ENCODE measurements around the gene GIMAP8. TPM values are rescaled to one million over a fixed set of nuclear protein-coding genes. Genes with fewer than 3 reads are reported as not detected.

Gene GIMAP8
- total RNA-seq, 2 donors from 2014 or later: not detected

DNA sequence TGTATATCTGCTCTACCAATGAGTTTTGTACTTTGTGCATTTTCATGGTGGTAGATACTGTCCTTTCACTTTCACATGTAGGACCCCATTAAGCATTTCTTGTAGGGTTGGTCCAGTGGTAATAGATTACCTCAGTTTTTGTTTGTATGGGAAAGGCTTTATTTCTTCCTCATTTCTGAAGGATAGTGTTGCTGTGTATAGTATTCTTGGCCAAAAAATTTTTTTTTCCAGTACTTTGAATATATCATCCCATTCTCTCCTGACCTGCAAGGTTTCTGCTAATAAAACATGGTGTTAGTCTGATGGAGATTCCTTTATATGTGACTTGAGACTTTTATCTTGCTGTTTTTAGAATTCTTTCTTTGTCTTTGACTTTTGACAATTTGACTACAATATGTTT is 12.0 kb downstream of the GIMAP8 start:
- TF ChIP-seq, protein P1, sequence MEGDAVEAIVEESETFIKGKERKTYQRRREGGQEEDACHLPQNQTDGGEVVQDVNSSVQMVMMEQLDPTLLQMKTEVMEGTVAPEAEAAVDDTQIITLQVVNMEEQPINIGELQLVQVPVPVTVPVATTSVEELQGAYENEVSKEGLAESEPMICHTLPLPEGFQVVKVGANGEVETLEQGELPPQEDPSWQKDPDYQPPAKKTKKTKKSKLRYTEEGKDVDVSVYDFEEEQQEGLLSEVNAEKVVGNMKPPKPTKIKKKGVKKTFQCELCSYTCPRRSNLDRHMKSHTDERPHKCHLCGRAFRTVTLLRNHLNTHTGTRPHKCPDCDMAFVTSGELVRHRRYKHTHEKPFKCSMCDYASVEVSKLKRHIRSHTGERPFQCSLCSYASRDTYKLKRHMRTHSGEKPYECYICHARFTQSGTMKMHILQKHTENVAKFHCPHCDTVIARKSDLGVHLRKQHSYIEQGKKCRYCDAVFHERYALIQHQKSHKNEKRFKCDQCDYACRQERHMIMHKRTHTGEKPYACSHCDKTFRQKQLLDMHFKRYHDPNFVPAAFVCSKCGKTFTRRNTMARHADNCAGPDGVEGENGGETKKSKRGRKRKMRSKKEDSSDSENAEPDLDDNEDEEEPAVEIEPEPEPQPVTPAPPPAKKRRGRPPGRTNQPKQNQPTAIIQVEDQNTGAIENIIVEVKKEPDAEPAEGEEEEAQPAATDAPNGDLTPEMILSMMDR (conservative IDR thresholded peaks at IDR 0.05): no peak
- peaks cover 19% of the 10 kb centered on the region for H3K9me3 Mint-ChIP-seq
- DNase-seq: no peak
- Histone ChIP-seq H3K9me3 (ENCODE audit: control insufficient read depth, low read length) (peaks cover 8% of the 10 kb centered on the region), H3K36me3 (ENCODE audit: control insufficient read depth, insufficient read depth, low read length) (no peaks in the 10 kb centered on the region), H3K4me3 (ENCODE audit: low read length) (no peak overlapping the region), H3K9ac (ENCODE audit: extremely low read depth, low read length, poor library complexity, severe bottlenecking) (no peak overlapping the region), H3K27me3 (ENCODE audit: control insufficient read depth, insufficient read depth, low read length, poor library complexity, severe bottlenecking) (no peaks in the 10 kb centered on the region), H3K4me1 (ENCODE audit: control insufficient read depth, insufficient read depth, low read length) (no peaks in the 10 kb centered on the region), H3K27ac (ENCODE audit: low read depth, low read length) (no peak overlapping the region)
- H3K27me3 Mint-ChIP-seq (ENCODE audit: insufficient read depth): peaks cover 37% of the 10 kb centered on the region
- H3K27ac Mint-ChIP-seq: no peak overlapping the region
- H3K4me3 Mint-ChIP-seq: no peak overlapping the region
- H3K36me3 Mint-ChIP-seq (ENCODE audit: low read depth): no peaks in the 10 kb centered on the region
- no peaks in the 10 kb centered on the region for H3K4me1 Mint-ChIP-seq

DNA sequence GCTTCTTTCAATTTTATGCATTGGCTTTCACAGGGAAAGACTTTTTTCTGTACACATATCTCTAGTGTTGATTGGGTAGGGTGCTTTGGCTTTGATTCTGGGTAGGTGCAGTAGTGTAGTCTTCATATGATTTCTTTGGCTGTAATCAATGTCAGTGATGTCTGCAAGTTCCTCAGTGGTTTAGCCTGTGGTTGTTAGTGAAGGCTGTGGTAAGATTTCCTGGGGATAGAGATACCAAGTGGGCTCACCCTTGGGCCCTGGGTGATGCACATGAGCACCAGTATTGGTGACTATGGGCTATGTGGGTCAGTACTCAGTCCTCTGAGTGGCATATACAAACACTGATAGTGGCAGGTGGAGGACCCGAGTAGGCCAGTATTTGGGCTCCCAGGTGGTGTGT is 13.0 kb downstream of the GIMAP8 start:
- Mint-ChIP-seq H3K27me3 (ENCODE audit: insufficient read depth) (peaks cover 37% of the 10 kb centered on the region), H3K36me3 (ENCODE audit: low read depth) (no peaks in the 10 kb centered on the region), H3K4me3 (no peak overlapping the region), H3K27ac (no peak overlapping the region), H3K4me1 (no peaks in the 10 kb centered on the region), H3K9me3 (peaks cover 13% of the 10 kb centered on the region)
- Histone ChIP-seq H3K27me3 (ENCODE audit: control insufficient read depth, insufficient read depth, low read length, poor library complexity, severe bottlenecking) (no peaks in the 10 kb centered on the region), H3K27ac (ENCODE audit: low read depth, low read length) (no peak overlapping the region), H3K9ac (ENCODE audit: extremely low read depth, low read length, poor library complexity, severe bottlenecking) (no peak overlapping the region), H3K36me3 (ENCODE audit: control insufficient read depth, insufficient read depth, low read length) (no peaks in the 10 kb centered on the region), H3K9me3 (ENCODE audit: control insufficient read depth, low read length) (no peaks in the 10 kb centered on the region), H3K4me1 (ENCODE audit: control insufficient read depth, insufficient read depth, low read length) (no peaks in the 10 kb centered on the region), H3K4me3 (ENCODE audit: low read length) (no peak overlapping the region)
- WGBS, 2 experiments (ENCODE audit: insufficient coverage in 1 of 2, insufficient read length in 1 of 2): 90 to 100% methylated on average over 1 of the region's 1 CpG
- TF ChIP-seq, protein P1 (conservative IDR thresholded peaks at IDR 0.05): no peak
- DNase-seq: no peak

DNA sequence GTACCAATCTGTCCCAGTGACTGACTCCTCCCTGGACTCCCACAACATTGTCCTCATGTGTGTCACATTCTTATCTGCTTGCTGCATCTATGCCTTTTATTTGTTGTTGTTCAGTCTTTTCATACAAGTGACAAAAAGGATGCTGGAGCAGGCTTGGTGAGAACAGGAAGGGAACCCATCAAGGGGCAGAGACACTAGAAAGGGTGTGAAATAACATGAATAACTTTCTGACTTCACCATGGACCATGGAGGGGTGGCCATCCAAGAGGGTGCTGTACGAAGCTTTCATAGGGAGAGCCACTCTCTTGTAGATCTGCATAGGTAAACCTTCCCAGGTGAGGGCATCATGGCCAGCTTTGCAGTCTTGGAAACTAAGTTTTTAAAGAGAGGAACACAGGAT is 14.5 kb downstream of the GIMAP8 start:
- H3K36me3 Mint-ChIP-seq (ENCODE audit: low read depth): no peaks in the 10 kb centered on the region
- H3K4me1 Mint-ChIP-seq: no peaks in the 10 kb centered on the region
- TF ChIP-seq, protein P1 (conservative IDR thresholded peaks at IDR 0.05): no peak
- DNase-seq: no peak
- no peak overlapping the region for H3K27ac ChIP-seq (ENCODE audit: low read depth, low read length)
- H3K36me3 ChIP-seq (ENCODE audit: control insufficient read depth, insufficient read depth, low read length): no peaks in the 10 kb centered on the region
- H3K27me3 Mint-ChIP-seq (ENCODE audit: insufficient read depth): peaks cover 38% of the 10 kb centered on the region
- no peak overlapping the region for H3K27ac Mint-ChIP-seq
- WGBS, 2 experiments (ENCODE audit: insufficient coverage in 1 of 2, insufficient read length in 1 of 2): 88 to 100% methylated on average over 1 of the region's 1 CpG
- H3K4me3 Mint-ChIP-seq: no peak overlapping the region
- H3K9me3 ChIP-seq (ENCODE audit: control insufficient read depth, low read length): no peaks in the 10 kb centered on the region
- no peaks in the 10 kb centered on the region for H3K4me1 ChIP-seq (ENCODE audit: control insufficient read depth, insufficient read depth, low read length)
- peaks cover 10% of the 10 kb centered on the region for H3K9me3 Mint-ChIP-seq
- no peak overlapping the region for H3K4me3 ChIP-seq (ENCODE audit: low read length)
- no peaks in the 10 kb centered on the region for H3K27me3 ChIP-seq (ENCODE audit: control insufficient read depth, insufficient read depth, low read length, poor library complexity, severe bottlenecking)
- no peak overlapping the region for H3K9ac ChIP-seq (ENCODE audit: extremely low read depth, low read length, poor library complexity, severe bottlenecking)
